ENCODE measurements around the gene OPA1.

Gene OPA1

GRCh38 chr3:193656445-193656844 is 63.4 kb downstream of the OPA1 start:
- no peak for TF ChIP-seq CTCF (IDR thresholded peaks at IDR 0.05)

DNA sequence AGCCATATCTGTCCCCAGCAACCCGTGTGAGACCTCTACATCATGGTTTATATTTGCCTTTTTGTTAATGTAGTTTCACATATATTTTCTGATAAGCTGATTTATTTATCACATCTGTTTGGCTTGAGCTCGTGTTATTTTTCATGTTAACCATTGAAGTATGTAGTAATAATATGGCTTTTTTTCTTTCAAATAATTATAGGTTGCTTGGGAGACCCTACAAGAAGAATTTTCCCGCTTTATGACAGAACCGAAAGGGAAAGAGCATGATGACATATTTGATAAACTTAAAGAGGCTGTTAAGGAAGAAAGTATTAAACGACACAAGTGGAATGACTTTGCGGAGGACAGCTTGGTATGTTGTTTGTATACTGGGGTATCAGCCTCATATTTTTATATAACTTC is 63.9 kb downstream of the OPA1 start:
- no peak for TF ChIP-seq CTCF (IDR thresholded peaks at IDR 0.05)

- no peak for TF ChIP-seq CTCF (IDR thresholded peaks at IDR 0.05)
Measured at GRCh38 chr3:193660171-193660570, 67.2 kb downstream of the OPA1 start.

DNA sequence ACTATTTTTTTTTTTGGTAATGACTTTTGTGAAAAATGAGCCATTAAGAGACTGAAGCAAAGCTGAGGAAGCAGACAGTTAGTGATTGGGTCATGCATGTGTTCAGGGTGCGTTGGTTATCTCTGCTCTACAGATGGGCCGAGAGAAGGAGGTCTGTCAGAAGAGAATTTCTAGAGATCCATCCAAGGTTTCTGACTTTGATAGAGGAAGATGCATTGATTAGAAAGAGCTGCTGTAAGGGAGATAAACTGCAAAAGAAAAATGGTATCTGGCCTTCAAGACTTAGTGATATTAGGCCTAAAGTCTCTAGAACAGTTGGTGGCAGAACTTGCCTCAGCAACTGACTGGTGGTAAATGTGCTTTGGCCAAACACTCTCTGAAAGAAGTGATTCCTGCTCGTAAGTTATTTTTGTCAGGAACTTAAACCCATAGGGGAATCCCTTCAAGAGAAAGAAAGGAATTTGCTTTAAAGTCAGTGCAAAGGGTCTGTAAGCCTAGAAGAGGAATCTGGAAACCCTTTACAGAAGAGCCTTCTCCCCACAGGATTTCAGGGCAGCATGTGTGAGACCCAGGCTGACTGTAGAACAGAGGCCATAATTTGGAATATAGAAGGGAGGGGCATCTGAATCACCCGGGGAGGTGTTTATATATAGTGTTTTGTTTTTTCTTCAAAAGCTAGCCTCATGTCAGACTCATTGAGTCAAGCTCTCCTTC is 67.8 kb downstream of the OPA1 start:
- no peak for TF ChIP-seq CTCF (IDR thresholded peaks at IDR 0.05)

GRCh38 chr3:193662757-193663322 is 69.8 kb downstream of the OPA1 start:
- no peak for TF ChIP-seq CTCF (IDR thresholded peaks at IDR 0.05)

DNA sequence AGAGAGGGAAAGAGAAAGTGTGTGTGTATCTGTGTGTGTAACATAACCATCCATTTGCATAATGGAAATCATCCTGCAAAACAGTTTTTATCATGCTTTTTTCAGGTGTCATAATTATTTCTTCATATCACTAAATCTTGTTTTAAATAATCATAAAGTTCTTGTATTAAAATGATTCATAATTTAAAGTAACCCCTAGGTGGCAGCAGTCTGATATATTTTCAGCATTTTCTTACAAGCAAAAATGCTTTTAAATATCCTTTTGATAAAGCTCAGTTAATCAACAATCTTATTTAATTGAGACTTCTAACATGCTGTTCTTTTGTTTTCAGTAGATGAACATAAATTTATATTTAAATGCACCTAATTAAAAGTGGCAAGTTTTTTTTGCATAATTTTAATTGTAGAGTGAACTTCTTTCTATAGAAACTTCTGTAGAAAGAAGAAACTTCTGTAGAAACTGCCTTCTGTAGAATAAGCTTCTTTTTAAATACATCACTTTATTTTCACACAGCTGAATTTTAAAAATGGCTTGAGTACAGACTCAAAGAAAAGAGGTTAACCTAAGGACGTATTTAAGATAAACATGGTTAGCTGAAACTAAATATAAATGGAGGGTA is 72.5 kb downstream of the OPA1 start:
- peak; percentile 63 for TF ChIP-seq CTCF (IDR thresholded peaks at IDR 0.05)

DNA sequence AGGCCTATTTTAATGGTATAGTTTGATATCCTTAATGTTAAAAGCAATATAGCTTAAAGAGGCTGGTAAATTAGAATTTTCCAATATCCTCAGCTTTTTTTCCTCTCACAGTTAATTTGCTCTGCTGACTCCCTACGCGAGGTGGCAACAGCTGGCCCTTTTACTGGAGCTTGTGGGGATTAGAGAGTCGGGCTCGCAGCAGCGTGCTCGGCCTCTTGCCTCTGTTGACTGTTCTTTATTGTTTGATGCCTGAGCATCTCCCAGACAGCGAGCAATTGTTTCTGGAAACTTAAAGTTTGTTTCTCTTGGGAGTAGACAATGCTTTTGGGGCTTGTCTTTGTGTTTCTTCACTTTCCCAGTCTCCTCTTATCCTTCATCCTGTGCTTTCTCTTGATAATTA is 80.8 kb downstream of the OPA1 start:
- TF ChIP-seq CTCF (IDR thresholded peaks at IDR 0.05): no peak

Data from LNCAP (cell line).